T1000 (cell line): Measurements from ENCODE around the gene NFAM1.
A peak's percentile ranks its signal among the peaks of the same experiment; 100 is the strongest.

Source experiments
- DNase-seq: peaks from one replicate; lab custom pipeline; 2025; ENCODE audit warnings: mixed read lengths; lab: John Stamatoyannopoulos, UW

NFAM1 gene

DNA sequence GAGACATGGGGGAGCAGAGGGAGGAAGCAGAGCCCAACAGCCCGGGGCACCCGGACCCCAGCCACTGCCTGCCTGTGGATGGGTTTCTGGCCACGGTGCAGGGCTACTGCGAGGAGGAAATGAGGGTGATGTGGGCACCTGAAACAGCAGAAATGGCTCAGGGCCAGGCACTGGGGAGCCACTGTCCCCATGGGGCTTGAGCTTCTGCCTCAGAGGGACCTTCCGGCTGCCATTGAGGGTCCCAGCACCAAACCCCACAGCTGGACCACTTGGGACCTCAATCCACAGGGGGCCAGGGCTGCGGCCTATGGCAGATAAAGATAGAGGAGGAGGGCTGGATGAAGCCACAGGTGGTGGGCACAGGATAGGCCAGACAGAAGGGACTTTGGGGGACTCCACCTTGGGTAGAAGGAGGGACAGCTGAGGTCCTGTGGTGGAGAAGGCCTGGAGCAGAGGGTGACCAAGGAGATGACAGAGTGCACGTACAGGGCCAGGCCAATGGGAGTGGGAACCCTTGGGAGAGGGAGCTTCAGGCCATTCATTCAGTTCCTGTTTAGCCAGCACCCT lies 48.3 kb downstream of the NFAM1 start:
- DNase-seq = no peak

- no peak for DNase-seq
Measured at GRCh38 chr22:42383287-42383686, 48.9 kb downstream of the NFAM1 start.

DNA sequence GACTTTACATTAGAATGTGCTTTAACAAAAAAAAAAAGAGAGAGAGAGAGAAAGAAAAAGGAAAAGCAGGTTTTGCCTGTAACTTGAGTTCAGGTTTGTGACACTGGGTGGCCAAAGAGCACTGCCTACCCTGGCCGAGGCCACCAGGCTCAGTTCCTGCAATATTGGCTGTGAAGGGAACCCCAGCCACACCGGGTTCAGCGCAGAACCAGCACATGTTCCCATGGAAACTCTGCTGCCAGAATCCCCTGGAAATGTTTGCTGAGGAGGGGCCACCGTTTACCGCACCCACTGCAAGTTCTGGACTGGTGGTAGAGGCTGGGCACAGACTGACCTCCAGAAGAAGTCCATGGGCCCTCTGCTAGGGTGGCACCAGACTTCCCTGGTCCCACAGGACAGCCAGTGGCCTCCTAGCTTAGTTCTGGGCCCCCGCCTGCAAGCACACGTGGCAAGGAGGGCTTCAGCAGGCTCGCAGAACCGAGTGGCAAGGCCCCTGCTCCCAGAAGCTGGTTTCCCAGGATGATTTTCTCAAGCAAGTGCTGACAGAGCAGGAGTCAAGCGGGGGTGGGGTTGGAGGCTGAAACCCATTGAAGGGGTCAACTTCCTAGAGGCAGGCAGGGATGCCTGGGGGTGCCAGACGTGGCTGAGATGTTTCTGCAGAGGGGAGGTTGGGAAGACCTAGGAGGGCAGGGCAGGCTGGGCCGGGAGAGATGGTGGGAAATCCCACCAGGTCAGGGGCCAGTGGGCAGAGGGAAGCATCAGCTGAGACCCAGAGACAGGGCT lies 51.2 kb downstream of the NFAM1 start:
- no peak for DNase-seq

GRCh38 chr22:42379966-42380537 lies 52.2 kb downstream of the NFAM1 start:
- DNase-seq = no peak

- DNase-seq = no peak
Measured at GRCh38 chr22:42376711-42377554, 55.3 kb downstream of the NFAM1 start.

- DNase-seq = no peak
Measured at GRCh38 chr22:42375982-42376381, 56.2 kb downstream of the NFAM1 start.

DNA sequence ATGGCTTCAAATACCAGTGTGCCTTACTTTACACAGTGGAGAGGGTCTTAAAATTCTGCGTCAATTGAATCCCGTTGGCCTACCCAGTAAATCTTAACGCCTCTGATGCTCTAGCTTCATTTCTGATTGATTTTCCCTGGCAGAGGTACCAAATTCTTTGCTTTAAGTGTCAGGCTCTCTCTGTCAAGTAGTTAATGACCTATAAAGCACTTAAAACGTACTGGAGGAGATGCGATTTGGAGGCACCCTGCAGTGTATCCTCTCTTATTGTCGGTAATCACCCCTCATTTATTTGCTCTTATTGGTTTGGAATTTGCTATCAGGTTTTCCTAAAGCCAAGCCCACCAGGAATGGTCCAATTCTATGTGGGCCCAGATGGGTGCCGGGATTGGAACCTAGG lies 59.2 kb downstream of the NFAM1 start:
- DNase-seq = no peak

DNA sequence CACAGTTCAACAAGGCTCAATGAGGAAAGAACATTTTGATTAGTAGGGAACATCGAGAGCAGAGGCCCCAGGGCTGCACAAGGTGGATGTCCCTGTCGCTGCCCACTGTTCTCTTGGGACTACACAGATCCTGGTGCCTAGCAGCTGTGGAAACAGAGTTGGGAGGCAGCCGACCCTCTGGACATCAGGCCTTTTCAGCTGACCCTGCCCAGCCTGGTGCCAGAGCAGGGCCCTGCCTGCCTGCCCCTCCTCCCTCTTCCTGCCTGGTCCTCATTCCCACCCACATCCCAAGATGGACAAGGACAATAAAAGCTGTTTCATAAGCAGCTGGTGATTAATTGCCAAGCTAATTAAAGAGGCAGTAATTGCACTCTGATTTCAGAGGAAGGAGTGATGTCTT lies 60.7 kb downstream of the NFAM1 start:
- no peak for DNase-seq

DNA sequence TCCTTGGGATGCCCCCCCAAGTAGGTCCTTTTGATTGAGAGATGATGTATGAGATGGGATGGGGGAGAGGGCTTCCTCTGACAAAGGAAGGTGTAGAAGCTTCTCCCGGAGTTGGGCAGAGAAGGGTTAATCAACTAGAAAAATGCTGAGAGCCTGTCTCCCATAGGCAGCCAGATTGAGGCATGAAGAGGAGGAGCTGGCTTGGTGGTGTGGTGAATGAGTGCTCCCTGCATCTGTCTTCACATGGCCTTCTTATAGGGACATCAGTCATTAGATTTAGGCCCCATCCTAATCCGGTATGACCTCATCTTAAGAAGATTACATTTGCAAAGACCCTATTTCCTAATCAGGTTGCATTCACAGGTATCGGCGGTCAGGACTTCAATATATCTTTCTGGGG lies 61.1 kb downstream of the NFAM1 start:
- no peak for DNase-seq

GRCh38 chr22:42369250-42370041 lies 62.8 kb downstream of the NFAM1 start:
- peak; percentile 83 for DNase-seq

GRCh38 chr22:42368379-42369249 lies 63.6 kb downstream of the NFAM1 start:
- DNase-seq = no peak

DNA sequence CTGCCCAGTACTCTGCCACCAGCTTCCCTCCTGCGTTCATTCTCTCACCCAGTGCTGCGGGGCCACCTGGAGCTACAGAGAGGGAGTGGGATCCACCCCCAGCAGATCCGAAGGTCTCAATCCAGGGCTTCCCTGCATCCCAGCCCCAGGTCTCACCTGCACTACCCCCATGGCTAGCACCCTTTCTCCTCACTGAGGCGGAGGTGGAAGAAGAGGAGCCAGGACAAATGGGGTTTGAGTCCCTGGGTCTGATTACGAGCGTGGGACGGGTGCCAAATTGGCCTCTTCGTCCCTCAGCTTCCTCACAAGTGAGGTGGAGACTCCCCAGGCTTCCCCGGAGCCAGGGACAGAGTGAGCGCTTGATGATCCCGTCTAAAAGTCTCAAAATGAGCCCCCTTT lies 64.2 kb downstream of the NFAM1 start:
- DNase-seq = no peak

DNA sequence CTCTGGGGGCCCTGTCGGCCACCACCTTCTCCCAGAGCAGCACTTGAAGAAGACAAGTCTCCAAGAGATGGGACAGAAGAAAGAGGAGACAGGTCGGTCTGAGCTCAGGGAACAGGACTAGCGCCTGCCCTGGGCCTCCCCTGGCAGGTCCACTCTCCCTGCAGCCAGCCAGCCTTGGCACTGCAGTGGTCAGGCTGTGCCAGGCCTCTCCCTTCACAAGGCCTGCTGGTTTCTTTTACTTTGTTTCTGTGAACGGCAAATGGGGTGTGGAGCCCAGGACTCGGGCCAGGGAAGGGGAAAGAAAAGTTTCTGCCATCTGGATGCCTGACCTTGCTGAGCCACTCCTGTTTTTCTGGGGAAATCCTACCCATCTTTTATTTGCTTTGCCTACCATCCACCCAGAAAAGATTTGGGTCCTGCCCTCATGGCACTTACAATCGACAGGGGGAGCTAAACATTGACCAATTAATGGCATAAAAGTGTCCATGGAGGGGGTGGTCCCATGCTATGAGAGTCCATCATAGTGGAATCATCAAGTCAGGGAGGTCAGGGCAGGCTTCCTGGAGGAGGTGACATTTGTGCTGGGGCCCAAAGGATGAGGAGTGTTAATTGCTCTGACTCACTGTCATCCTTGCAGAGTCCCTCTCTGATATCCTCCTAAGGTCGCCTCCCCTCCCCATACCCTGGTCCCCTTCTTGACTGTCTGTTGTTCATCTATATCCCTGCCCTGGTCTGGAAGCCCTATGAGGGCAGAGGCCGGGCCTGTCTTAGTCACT lies 65.2 kb downstream of the NFAM1 start:
- DNase-seq = no peak

DNA sequence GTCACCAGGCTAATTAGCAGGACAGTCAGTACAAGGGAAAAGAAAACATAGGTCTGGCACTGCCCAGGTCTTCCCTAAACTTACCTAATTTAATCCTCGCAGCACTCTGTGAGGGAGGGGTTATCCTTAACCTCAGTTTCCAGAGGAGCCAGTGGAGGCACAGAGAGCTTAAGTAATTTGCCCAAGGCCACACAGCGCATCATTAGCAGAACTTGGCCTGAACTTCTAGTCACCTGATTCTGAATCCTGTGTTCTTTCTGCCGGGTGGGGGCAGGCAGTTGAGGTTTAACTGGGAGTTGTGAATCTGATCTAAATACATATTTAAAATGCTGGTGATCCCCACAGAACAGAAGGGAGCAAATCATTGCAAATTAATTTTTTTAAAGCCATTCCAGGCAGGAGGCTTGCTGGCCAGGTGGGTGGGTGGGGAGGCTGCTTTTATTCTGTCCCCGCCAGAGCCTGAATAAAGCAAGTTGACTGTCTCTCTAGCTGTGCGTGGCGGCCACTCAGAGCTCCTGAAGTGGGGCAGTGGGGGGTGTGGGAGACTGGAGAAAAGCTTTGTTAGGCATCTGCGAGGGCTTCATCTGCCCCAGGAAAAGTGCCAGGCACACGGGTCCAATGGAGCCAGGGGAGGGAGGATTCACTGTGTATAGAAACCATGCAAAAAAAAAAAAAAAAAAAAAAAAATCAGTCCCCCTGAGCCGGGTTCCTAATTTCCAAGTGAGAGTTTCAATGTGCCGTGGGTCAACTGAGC lies 66.1 kb downstream of the NFAM1 start:
- DNase-seq = no peak

DNA sequence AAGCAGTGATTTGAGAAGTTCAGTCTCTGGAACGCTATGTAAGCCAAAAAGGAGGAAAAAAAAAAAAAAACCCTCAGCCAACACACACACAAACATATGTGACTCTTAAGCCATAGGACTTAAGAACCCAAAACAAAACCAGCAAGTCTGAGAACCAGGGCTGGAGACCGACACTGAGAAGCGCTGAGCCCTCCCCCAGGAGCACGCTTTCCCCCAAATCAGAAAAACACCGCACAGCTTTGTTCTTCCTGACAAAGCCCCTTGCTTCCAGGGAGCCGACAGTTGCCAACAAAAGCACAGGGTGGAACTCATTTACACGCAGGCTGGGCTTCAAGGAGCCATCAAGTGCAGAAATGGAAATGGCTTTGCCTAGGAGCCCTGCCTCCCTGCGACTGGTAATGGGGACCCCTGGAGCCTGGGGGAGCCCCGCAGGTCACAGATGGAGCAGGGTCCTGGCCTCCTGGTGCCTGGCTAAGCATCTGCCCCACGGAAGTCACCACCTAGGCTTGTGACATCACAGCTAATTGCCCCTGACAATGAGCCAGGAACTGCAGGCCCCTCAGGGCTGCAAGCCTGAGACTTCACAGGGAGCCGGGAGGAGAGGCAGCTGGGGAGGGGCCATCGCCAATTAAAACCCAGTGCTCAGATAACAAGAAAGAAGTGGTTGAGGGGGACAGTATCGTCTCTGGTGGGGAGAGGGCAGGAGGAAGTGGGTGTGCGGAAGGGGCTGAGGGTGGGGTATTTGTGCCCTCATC lies 66.9 kb downstream of the NFAM1 start:
- DNase-seq = no peak

DNA sequence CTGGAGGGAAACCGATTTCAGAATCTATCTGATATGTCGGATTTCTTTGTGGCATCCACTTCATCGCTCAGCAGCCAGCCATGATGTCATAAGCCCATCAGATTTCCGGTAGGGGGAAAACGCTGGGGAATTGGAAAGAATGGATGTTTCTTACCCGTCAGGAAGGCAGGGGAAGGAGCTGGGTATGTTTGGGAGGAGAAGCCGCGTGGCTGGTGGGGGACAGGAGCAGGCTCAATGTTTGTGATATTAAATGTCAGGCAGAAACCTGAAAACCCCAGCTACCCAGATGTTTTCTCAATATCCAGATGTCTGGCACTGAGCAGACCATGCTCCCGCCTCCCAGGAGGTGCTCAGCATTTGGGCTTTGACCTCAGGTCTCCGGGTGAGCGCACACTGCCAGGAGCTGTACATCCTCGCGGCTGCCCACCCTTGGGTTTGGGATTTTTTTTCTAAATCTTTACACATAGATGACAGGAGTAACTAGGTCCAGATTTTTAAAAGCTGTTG lies 67.5 kb downstream of the NFAM1 start:
- no peak for DNase-seq

DNA sequence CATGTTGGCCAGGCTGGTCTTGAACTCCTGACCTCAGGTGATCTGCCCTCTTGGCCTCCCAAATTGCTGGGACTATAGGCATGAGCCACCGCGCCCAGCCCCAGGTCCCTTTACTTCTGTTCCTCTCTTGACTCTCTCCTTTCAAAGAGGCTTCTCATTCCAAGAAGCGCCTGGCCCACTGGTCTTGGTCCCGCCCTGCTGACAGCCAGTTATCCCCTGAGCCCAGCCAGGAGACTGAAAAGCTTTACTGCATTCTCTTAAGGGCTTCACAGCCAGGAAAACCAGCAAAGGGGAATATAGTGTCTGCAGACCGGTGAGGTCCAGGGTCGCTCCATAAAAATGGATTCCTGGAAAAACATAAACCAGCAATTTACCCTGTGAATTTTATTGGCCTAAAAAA lies 68.3 kb downstream of the NFAM1 start:
- no peak for DNase-seq

DNA sequence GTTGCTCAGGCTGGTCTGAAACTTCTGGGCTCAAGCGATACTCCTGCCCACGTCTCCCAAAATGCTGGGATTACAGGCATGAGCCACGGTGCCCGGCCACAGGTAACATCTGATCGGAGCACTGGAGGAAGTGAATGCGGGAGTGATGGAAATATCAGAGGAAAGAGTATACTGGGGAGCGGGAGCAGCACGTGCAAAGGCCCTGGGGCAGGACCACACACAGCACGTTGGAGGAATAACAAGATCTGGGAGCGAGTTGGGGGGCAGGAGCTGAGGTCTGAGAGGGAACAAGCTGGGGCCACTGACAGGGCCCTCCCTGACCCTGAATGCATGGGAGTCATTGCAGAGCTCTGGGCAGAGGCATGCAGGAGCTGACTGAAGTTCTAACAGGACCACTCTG lies 70.7 kb downstream of the NFAM1 start:
- no peak for DNase-seq
